K562 (cell line): ENCODE measurements around the gene TPI1. TPM values are rescaled to one million over a fixed set of nuclear protein-coding genes. Genes with fewer than 3 reads are reported as not detected.
A peak's percentile ranks its signal among the peaks of the same experiment; 100 is the strongest.

Experiments used
- RBM14 ChIP-seq: fragments of 200-400 bp; formaldehyde crosslinking; IDR thresholded peaks from 2 replicates; pipeline ENCODE4 v1.6.1; 2018; ENCODE audit warnings: low read depth, mild to moderate bottlenecking, low read length, moderate library complexity, borderline replicate concordance; ENCODE audit not compliant: insufficient read depth
- SMAD1 ChIP-seq: fragments of 150-350 bp; IDR thresholded peaks from 2 replicates; pipeline ENCODE4 v1.6.1; 2014; ENCODE audit warnings: low read length, low read depth; ENCODE audit not compliant: partially characterized antibody
- ZNF644 ChIP-seq: fragments of 200-800 bp; sonication (Bioruptor generic); IDR thresholded peaks from 2 replicates; pipeline ENCODE4 v1.6.1; 2016; ENCODE audit warnings: low read depth, missing genetic modification characterization, missing compliant biosample characterization
- polyA plus RNA-seq, 8 experiments: library from polyadenylated mRNA; depleted of rRNA in 4 of 8; stranded (reverse) in 5 of 8; unstranded in 3 of 8; fragments of >200 nt; fragmentation: Nextera tagmentation in 2 of 8; fragmentation: Illumina TruSeq in 1 of 8; extraction: Ambion mirVana in 2 of 8; extraction: Trizol in 1 of 8; gene quantifications; 2 replicates each; pipeline versions ENCODE4 v1.2.1 to v1.2.3, GENCODE V29; 2011 to 2014; ENCODE audit warnings: inconsistent platforms in 1 of 8, missing spikeins in 1 of 8
- total RNA-seq, 7 experiments: library from RNA; depleted of rRNA in 6 of 7; stranded (reverse); fragments of >200 nt in 6 of 7; fragmentation: Illumina TruSeq in 2 of 7; extraction: Trizol in 2 of 7; gene quantifications; 2 replicates each; pipeline versions ENCODE4 v1.2.1 to v1.2.3, GENCODE V29; 2011 to 2021; ENCODE audit warnings: low replicate concordance in 1 of 7
- TF ChIP-seq, protein P1 (sequence below), 2 experiments: fragments of 450-650 bp in 1 of 2; IDR thresholded peaks; 2 replicates each; pipeline ENCODE4 v1.6.1; 2011 to 2017; ENCODE audit warnings: low read depth in 2 of 2, antibody characterized with exemption in 1 of 2, borderline replicate concordance in 1 of 2, low read length in 1 of 2, mild to moderate bottlenecking in 1 of 2, mixed read lengths in 1 of 2; ENCODE audit not compliant: control insufficient read depth in 1 of 2
- TF ChIP-seq, protein P2 (sequence below), 2 experiments: fragments of 450-650 bp; IDR thresholded peaks; 2 replicates each; pipeline ENCODE4 v1.6.1; 2018; ENCODE audit warnings: mild to moderate bottlenecking in 2 of 2, low read depth in 1 of 2; ENCODE audit not compliant: partially characterized antibody in 2 of 2
- TF ChIP-seq, protein P3 (sequence below): fragments of 450-650 bp; conservative IDR thresholded peaks from 2 replicates; pipeline ENCODE4 v1.6.1; 2016; ENCODE audit warnings: missing genetic modification characterization, low read depth, mild to moderate bottlenecking, control low read depth, missing compliant biosample characterization
- TF ChIP-seq, protein P4 (sequence below): fragments of 450-650 bp; conservative IDR thresholded peaks from 2 replicates; pipeline ENCODE4 v1.6.1; 2016; ENCODE audit warnings: missing genetic modification characterization, low read depth, mild to moderate bottlenecking, missing compliant biosample characterization, moderate library complexity
- TF ChIP-seq, protein P5 (sequence below): fragments of 200-800 bp; sonication (Bioruptor generic); IDR thresholded peaks from 2 replicates; pipeline ENCODE4 v1.6.1; 2017; ENCODE audit warnings: missing genetic modification characterization, missing compliant biosample characterization
- TF ChIP-seq, protein P6 (sequence below): sonication (generic); formaldehyde crosslinking; IDR thresholded peaks from 2 replicates; pipeline ENCODE4 v1.9.0; 2022; ENCODE audit warnings: mild to moderate bottlenecking, missing genetic modification reagents

TPI1 gene
- total and polyA plus RNA-seq, 9 of the 15 experiments (the other 6 are each of a cell fraction or from before 2014, with no cell fraction given): 662 to 4,971 (median 892) TPM

DNA sequence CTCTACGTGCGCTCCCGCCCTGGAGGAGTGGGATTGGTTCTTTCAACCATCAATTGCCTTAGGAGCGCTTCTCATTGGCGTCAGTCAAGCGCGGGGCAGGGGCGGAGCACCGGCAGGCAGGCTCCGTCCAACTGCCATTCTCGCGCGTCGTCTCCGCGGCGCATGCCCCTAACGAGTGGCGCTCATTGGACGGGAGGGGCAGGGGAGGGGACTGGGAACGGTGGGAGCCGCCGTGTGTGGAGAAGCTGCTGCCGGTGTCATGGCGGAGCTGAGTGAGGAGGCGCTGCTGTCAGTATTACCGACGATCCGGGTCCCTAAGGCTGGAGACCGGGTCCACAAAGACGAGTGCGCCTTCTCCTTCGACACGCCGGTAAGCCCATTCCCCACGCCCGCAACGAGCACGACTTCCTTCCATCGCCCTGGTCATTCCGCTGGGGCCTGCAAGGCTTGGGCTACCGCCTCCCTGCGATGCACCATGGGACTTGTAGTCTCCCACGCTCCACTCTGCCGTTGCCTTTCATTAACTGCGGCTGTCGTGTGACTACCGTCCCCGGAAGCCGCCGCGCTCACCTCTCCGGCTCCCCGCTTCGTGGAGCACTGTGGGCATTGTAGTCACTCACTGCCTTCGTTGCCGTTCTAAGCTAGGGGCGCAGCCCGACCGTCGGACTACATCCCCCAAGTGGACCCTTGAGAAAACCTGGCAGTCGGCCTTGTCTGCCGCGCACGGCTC lies 15.2 kb upstream of the TPI1 start, which contains the start of gene USP5 (continued):
- TF ChIP-seq, protein P1, sequence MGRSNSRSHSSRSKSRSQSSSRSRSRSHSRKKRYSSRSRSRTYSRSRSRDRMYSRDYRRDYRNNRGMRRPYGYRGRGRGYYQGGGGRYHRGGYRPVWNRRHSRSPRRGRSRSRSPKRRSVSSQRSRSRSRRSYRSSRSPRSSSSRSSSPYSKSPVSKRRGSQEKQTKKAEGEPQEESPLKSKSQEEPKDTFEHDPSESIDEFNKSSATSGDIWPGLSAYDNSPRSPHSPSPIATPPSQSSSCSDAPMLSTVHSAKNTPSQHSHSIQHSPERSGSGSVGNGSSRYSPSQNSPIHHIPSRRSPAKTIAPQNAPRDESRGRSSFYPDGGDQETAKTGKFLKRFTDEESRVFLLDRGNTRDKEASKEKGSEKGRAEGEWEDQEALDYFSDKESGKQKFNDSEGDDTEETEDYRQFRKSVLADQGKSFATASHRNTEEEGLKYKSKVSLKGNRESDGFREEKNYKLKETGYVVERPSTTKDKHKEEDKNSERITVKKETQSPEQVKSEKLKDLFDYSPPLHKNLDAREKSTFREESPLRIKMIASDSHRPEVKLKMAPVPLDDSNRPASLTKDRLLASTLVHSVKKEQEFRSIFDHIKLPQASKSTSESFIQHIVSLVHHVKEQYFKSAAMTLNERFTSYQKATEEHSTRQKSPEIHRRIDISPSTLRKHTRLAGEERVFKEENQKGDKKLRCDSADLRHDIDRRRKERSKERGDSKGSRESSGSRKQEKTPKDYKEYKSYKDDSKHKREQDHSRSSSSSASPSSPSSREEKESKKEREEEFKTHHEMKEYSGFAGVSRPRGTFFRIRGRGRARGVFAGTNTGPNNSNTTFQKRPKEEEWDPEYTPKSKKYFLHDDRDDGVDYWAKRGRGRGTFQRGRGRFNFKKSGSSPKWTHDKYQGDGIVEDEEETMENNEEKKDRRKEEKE (IDR thresholded peaks at IDR 0.05; ENCODE audit: borderline replicate concordance in 1 of 2, control insufficient read depth in 1 of 2, low read depth in 2 of 2, low read length in 1 of 2): peak in 1 of 2 experiments; percentile 96; a peak in 1 of 4 replicates
- TF ChIP-seq, protein P2, sequence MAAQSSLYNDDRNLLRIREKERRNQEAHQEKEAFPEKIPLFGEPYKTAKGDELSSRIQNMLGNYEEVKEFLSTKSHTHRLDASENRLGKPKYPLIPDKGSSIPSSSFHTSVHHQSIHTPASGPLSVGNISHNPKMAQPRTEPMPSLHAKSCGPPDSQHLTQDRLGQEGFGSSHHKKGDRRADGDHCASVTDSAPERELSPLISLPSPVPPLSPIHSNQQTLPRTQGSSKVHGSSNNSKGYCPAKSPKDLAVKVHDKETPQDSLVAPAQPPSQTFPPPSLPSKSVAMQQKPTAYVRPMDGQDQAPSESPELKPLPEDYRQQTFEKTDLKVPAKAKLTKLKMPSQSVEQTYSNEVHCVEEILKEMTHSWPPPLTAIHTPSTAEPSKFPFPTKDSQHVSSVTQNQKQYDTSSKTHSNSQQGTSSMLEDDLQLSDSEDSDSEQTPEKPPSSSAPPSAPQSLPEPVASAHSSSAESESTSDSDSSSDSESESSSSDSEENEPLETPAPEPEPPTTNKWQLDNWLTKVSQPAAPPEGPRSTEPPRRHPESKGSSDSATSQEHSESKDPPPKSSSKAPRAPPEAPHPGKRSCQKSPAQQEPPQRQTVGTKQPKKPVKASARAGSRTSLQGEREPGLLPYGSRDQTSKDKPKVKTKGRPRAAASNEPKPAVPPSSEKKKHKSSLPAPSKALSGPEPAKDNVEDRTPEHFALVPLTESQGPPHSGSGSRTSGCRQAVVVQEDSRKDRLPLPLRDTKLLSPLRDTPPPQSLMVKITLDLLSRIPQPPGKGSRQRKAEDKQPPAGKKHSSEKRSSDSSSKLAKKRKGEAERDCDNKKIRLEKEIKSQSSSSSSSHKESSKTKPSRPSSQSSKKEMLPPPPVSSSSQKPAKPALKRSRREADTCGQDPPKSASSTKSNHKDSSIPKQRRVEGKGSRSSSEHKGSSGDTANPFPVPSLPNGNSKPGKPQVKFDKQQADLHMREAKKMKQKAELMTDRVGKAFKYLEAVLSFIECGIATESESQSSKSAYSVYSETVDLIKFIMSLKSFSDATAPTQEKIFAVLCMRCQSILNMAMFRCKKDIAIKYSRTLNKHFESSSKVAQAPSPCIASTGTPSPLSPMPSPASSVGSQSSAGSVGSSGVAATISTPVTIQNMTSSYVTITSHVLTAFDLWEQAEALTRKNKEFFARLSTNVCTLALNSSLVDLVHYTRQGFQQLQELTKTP (IDR thresholded peaks at IDR 0.05; ENCODE audit: low read depth in 1 of 2, partially characterized antibody in 2 of 2): peak; percentile 92 to 100
- TF ChIP-seq, protein P3, sequence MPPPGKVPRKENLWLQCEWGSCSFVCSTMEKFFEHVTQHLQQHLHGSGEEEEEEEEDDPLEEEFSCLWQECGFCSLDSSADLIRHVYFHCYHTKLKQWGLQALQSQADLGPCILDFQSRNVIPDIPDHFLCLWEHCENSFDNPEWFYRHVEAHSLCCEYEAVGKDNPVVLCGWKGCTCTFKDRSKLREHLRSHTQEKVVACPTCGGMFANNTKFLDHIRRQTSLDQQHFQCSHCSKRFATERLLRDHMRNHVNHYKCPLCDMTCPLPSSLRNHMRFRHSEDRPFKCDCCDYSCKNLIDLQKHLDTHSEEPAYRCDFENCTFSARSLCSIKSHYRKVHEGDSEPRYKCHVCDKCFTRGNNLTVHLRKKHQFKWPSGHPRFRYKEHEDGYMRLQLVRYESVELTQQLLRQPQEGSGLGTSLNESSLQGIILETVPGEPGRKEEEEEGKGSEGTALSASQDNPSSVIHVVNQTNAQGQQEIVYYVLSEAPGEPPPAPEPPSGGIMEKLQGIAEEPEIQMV (tag): peak; percentile 81; the same call in 1 of the 2 replicates
- no peak for TF ChIP-seq RBM14
- TF ChIP-seq, protein P4, sequence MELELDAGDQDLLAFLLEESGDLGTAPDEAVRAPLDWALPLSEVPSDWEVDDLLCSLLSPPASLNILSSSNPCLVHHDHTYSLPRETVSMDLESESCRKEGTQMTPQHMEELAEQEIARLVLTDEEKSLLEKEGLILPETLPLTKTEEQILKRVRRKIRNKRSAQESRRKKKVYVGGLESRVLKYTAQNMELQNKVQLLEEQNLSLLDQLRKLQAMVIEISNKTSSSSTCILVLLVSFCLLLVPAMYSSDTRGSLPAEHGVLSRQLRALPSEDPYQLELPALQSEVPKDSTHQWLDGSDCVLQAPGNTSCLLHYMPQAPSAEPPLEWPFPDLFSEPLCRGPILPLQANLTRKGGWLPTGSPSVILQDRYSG (tag): peak; percentile 96
- no peak for TF ChIP-seq SMAD1
- TF ChIP-seq, protein P5, sequence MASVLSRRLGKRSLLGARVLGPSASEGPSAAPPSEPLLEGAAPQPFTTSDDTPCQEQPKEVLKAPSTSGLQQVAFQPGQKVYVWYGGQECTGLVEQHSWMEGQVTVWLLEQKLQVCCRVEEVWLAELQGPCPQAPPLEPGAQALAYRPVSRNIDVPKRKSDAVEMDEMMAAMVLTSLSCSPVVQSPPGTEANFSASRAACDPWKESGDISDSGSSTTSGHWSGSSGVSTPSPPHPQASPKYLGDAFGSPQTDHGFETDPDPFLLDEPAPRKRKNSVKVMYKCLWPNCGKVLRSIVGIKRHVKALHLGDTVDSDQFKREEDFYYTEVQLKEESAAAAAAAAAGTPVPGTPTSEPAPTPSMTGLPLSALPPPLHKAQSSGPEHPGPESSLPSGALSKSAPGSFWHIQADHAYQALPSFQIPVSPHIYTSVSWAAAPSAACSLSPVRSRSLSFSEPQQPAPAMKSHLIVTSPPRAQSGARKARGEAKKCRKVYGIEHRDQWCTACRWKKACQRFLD (CRISPR knock-in tag): peak; percentile 99
- TF ChIP-seq ZNF644 (tag): peak; percentile 99
- TF ChIP-seq, protein P6, sequence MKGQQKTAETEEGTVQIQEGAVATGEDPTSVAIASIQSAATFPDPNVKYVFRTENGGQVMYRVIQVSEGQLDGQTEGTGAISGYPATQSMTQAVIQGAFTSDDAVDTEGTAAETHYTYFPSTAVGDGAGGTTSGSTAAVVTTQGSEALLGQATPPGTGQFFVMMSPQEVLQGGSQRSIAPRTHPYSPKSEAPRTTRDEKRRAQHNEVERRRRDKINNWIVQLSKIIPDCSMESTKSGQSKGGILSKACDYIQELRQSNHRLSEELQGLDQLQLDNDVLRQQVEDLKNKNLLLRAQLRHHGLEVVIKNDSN: peak; percentile 88
